Endothelial cell of umbilical vein (primary cell): Measurements from ENCODE around the gene DBT. TPM values are rescaled to one million over a fixed set of nuclear protein-coding genes. Genes with fewer than 3 reads are reported as not detected.

Experiments used
- BruUV-seq: library from RNA; stranded (reverse); fragments of 400-500 nt; replicated peaks from 2 replicates; lab custom pipeline; 2021; lab: Mats Ljungman, UMichigan
- CTCF ChIA-PET: fragments of 300-600, 350-600 bp; sonication (Branson Sonifier 250); formaldehyde crosslinking; loops from one replicate; lab custom pipeline; 2021; ENCODE audit warnings: antibody characterized with exemption, inconsistent platforms; lab: Charles Lee
- POLR2A ChIA-PET: fragments of 300-600, 350-600 bp; sonication (Branson Sonifier 250); formaldehyde crosslinking; loops from one replicate; lab custom pipeline; 2021; ENCODE audit warnings: antibody characterized with exemption, inconsistent platforms; lab: Charles Lee
- DNase-seq: peaks from one replicate; pipeline ENCODE4 v3.0.0-alpha.2; 2011; ENCODE audit warnings: low read depth, low spot score
- FAIRE-seq: peaks from 2 replicates; lab custom pipeline; 2011; peaks lifted over from hg19 to GRCh38; lab: Jason Lieb, UNC
- H2AFZ ChIP-seq: 2 replicates; pipeline ENCODE4 v1.6.0; 2012; ENCODE audit warnings: low read depth, low read length, control low read depth, inconsistent platforms
- H3K27ac ChIP-seq: 2 replicates; pipeline ENCODE4 v1.5.1; 2011; ENCODE audit warnings: low read depth, mild to moderate bottlenecking, control low read depth, low read length, moderate library complexity; ENCODE audit not compliant: insufficient read depth
- H3K27me3 ChIP-seq, 2 experiments: 2 replicates each; pipeline versions ENCODE4 v1.6.0 to v1.6.1; 2011; ENCODE audit warnings: low read length in 2 of 2, mixed read lengths in 1 of 2; ENCODE audit not compliant: control insufficient read depth in 2 of 2, insufficient read depth in 2 of 2
- H3K36me3 ChIP-seq, 2 experiments: 2 replicates in 1 of 2; 3 replicates in 1 of 2; pipeline ENCODE4 v1.5.1; 2011; ENCODE audit warnings: low read length in 2 of 2, mild to moderate bottlenecking in 1 of 2, moderate library complexity in 1 of 2; ENCODE audit not compliant: control insufficient read depth in 2 of 2, insufficient read depth in 2 of 2; ENCODE audit errors: extremely low read depth in 1 of 2
- H3K4me1 ChIP-seq: 3 replicates; pipeline ENCODE4 v1.5.1; 2011; ENCODE audit warnings: mild to moderate bottlenecking, low read length; ENCODE audit not compliant: control insufficient read depth, insufficient read depth; ENCODE audit errors: extremely low read depth
- H3K4me2 ChIP-seq: 2 replicates; pipeline ENCODE4 v1.6.1; 2011; ENCODE audit warnings: low read length, control low read depth, mixed read lengths; ENCODE audit not compliant: insufficient read depth
- H3K4me3 ChIP-seq, 3 experiments: fragments of 200-600 bp in 1 of 3; sonication (generic), shearing (Covaris generic) in 1 of 3; replicated peaks in 1 of 3; 2 replicates each; pipeline ENCODE4 v1.5.1; 2011 to 2016; ENCODE audit warnings: control low read depth in 3 of 3, low read length in 3 of 3, mild to moderate bottlenecking in 2 of 3, inconsistent platforms in 1 of 3, low read depth in 1 of 3, moderate library complexity in 1 of 3; ENCODE audit not compliant: insufficient read depth in 1 of 3
- H3K79me2 ChIP-seq: 2 replicates; pipeline ENCODE4 v1.6.0; 2012; ENCODE audit warnings: low read length, inconsistent platforms; ENCODE audit not compliant: control insufficient read depth, insufficient read depth
- H3K9ac ChIP-seq: replicated peaks from 2 replicates; pipeline ENCODE3; 2011; ENCODE audit warnings: low read length, control low read depth; ENCODE audit not compliant: insufficient read depth; ENCODE audit errors: extremely low read depth
- H3K9me1 ChIP-seq: replicated peaks from 3 replicates; pipeline ENCODE4 v1.6.0; 2011; ENCODE audit warnings: mild to moderate bottlenecking, low read length; ENCODE audit not compliant: control insufficient read depth, insufficient read depth; ENCODE audit errors: extremely low read depth
- H3K9me3 ChIP-seq: replicated peaks from 2 replicates; pipeline ENCODE4 v1.5.1; 2012; ENCODE audit warnings: low read length, inconsistent platforms; ENCODE audit not compliant: control insufficient read depth, insufficient read depth
- H4K20me1 ChIP-seq: replicated peaks from 2 replicates; pipeline ENCODE3; 2011; ENCODE audit warnings: mild to moderate bottlenecking, low read length; ENCODE audit not compliant: control insufficient read depth, insufficient read depth; ENCODE audit errors: extremely low read depth
- CTCF ChIP-seq, 2 donors: IDR thresholded peaks; 1 replicate in 1 of 2; 2 replicates in 1 of 2; pipeline ENCODE4 v1.5.1; 2011; ENCODE audit warnings: low read length in 2 of 2, mild to moderate bottlenecking in 2 of 2, moderate library complexity in 2 of 2, control low read depth in 1 of 2, inconsistent platforms in 1 of 2, low read depth in 1 of 2; ENCODE audit not compliant: insufficient read depth in 1 of 2; ENCODE audit errors: extremely low read depth in 1 of 2
- EZH2 ChIP-seq: IDR thresholded peaks from 2 replicates; pipeline ENCODE4 v1.6.1; 2012; ENCODE audit warnings: borderline replicate concordance, low read depth, mild to moderate bottlenecking, moderate library complexity, low read length, inconsistent platforms; ENCODE audit not compliant: severe bottlenecking
- FOS ChIP-seq: IDR thresholded peaks from 2 replicates; pipeline ENCODE4 v1.6.1; 2011; ENCODE audit warnings: mild to moderate bottlenecking, low read length, moderate library complexity, borderline replicate concordance; ENCODE audit not compliant: insufficient read depth
- GATA2 ChIP-seq: IDR thresholded peaks from 2 replicates; pipeline ENCODE4 v1.7.0; 2011; ENCODE audit warnings: low read depth, mild to moderate bottlenecking, moderate library complexity, mixed read lengths, low read length; ENCODE audit not compliant: insufficient read length, insufficient read depth
- JUN ChIP-seq: IDR thresholded peaks from 2 replicates; pipeline ENCODE4 v1.6.1; 2011; ENCODE audit warnings: borderline replicate concordance, low read depth; ENCODE audit not compliant: insufficient read length, insufficient read depth
- MYC ChIP-seq: IDR thresholded peaks from one replicate; pipeline ENCODE4 v1.6.1; 2011; ENCODE audit warnings: mild to moderate bottlenecking, low read depth, low read length
- POLR2A ChIP-seq: IDR thresholded peaks from 2 replicates; pipeline ENCODE4 v1.6.1; 2012; ENCODE audit warnings: low read depth, mild to moderate bottlenecking, control low read depth, low read length
- POLR2AphosphoS5 ChIP-seq: IDR thresholded peaks from 2 replicates; pipeline ENCODE4 v1.6.1; 2012; ENCODE audit warnings: low read depth, mild to moderate bottlenecking, control low read depth, low read length, moderate library complexity; ENCODE audit not compliant: insufficient read depth
- dilution Hi-C: fragments of 300-500 bp; cut with MboI; formaldehyde crosslinking; loops from one replicate; pipeline ENCODE4 v1.15.0; 2019; ENCODE audit warnings: low sequenced_read_pairs; ENCODE audit not compliant: extremely low pct_ligation_motif_present
- intact Hi-C: fragments of 100-400 bp; cut with micrococcal nuclease; formaldehyde crosslinking; loops from one replicate; pipeline ENCODE4 v1.10.0; 2022
- polyA plus RNA-seq, 4 experiments: library from polyadenylated mRNA; depleted of rRNA in 3 of 4; stranded (reverse) in 3 of 4; unstranded in 1 of 4; fragments of >200 nt; gene quantifications; 2 replicates each; pipeline versions ENCODE4 v1.2.1 to v1.2.3, GENCODE V29; 2011 to 2012; ENCODE audit warnings: missing spikeins in 1 of 4
- total RNA-seq: library from RNA; stranded (reverse); gene quantifications from 2 replicates; pipeline ENCODE4 v1.2.3, GENCODE V29; 2021
- TF ChIP-seq, protein P1 (sequence below): IDR thresholded peaks from 2 replicates; pipeline ENCODE4 v1.6.1; 2011; ENCODE audit not compliant: insufficient read depth, insufficient read length

DBT gene
- total and polyA plus RNA-seq, 2 donors (not counting 3 experiments of a cell fraction or from before 2014, with no cell fraction given), result 1.6 to 7.9 TPM

DNA sequence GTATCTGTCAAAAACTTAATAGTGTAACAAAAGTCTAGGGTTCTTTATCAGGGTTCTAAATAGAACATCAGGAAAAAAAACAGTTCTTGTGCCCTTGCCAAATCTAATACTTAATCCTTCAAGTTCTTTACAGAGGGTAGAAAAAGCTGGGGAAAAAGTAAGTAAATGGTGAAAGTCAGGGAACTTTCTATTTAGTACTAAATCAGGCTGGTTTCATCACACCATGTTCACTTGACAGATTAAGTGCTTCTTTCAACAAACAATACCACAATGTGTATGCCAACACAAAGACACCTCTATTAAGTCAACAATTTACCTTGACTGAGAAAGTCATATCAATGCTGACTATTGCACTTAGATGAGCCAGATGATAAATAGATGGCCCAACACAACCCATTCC, 9.7 kb downstream of the DBT start:
- TF ChIP-seq FOS (no peak), MYC (no peak), EZH2 (no peak), JUN (no peak), GATA2 (no peak)
- CTCF ChIA-PET, result no interaction called here
- Histone ChIP-seq H4K20me1 (no peaks in the 10 kb centered on the region), H3K27ac (no peak overlapping the region), H3K9me3 (no peaks in the 10 kb centered on the region), H3K36me3 (peaks cover 0 to 3% of the 10 kb centered on the region in 2 experiments), H3K79me2 (no peaks in the 10 kb centered on the region), H3K9me1 (no peaks in the 10 kb centered on the region), H3K4me1 (no peaks in the 10 kb centered on the region), H3K4me2 (no peak overlapping the region), H2AFZ (no peak overlapping the region), H3K27me3 (no peaks in the 10 kb centered on the region), H3K9ac (no peak overlapping the region), H3K4me3 (no peak overlapping the region)
- POLR2A ChIA-PET, result interaction anchor here (0.6 kb wide), 2 partner anchors 9 to 35 kb away, joined by 4 to 7 read pairs; no protein-coding TSS in a partner anchor
- DNase-seq (no peak), FAIRE-seq (no peak)
- dilution Hi-C loops (no loop called here), intact Hi-C loops (no loop called here)
- BruUV-seq, result no TSS peak

DNA sequence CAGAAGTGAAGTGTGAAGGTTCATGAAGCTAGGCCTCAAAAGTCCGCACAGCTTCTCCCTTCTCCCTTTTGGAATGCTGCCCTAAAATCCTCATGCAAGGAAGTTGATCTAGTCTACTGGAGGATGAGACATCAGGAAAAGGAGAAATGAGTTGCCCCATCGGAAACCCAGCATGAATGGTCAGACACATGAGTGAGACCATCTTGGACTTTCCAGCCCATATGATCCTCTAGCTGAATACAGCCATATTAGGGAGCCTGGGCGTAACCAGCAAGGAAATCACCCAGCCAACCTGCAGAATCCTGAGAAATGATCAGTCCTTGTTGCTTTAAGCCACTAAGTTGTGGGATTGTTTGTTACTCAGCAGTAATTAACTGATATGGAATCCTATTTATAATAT, 12.5 kb downstream of the DBT start:
- Histone ChIP-seq H3K79me2 (no peaks in the 10 kb centered on the region), H3K9me1 (no peaks in the 10 kb centered on the region), H3K27me3 (no peaks in the 10 kb centered on the region), H3K4me2 (no peak overlapping the region), H3K36me3 (peaks cover 0 to 3% of the 10 kb centered on the region in 2 experiments), H4K20me1 (no peaks in the 10 kb centered on the region), H3K27ac (no peak overlapping the region), H2AFZ (no peak overlapping the region), H3K9me3 (no peaks in the 10 kb centered on the region), H3K4me1 (no peaks in the 10 kb centered on the region), H3K4me3 (no peak overlapping the region), H3K9ac (no peak overlapping the region)
- TF ChIP-seq JUN (no peak), CTCF (IDR thresholded peaks at IDR 0.05; ENCODE audit: extremely low read depth in 1 of 2, insufficient read depth in 1 of 2, low read depth in 1 of 2, low read length in 2 of 2) (no peak), GATA2 (no peak), POLR2A (no peak), POLR2AphosphoS5 (no peak), MYC (no peak)
- TF ChIP-seq, protein P1, sequence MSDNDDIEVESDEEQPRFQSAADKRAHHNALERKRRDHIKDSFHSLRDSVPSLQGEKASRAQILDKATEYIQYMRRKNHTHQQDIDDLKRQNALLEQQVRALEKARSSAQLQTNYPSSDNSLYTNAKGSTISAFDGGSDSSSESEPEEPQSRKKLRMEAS, result no peak
- ChIA-PET CTCF (no interaction called here), POLR2A (interaction anchor here (1.0 kb wide), 1 partner anchor 12 kb away, joined by 3 read pairs; the partner anchor contains the start of gene DBT)
- BruUV-seq, result no TSS peak
- intact Hi-C loops (no loop called here), dilution Hi-C loops (no loop called here)
- FAIRE-seq (no peak), DNase-seq (no peak)
